SKM-1 (cell line): Measurements from ENCODE around the gene C19orf33.

Experiments
- DNase-seq: peaks from one replicate; lab custom pipeline; 2025; ENCODE audit not compliant: unreplicated experiment; lab: John Stamatoyannopoulos, UW

The C19orf33 gene

GRCh38 chr19:38308006-38308766, 4.1 kb downstream of the C19orf33 start:
- DNase-seq = no peak

GRCh38 chr19:38308926-38309614, 5.0 kb downstream of the C19orf33 start:
- DNase-seq = no peak

- no peak for DNase-seq
Measured at GRCh38 chr19:38309615-38310278, 5.7 kb downstream of the C19orf33 start.

GRCh38 chr19:38310279-38310670, 6.2 kb downstream of the C19orf33 start:
- no peak for DNase-seq

- no peak for DNase-seq
Measured at GRCh38 chr19:38310986-38311385, 6.9 kb downstream of the C19orf33 start.

GRCh38 chr19:38315657-38316476, 11.8 kb downstream of the C19orf33 start, which contains the start of gene YIF1B:
TSS of gene YIF1B (minus strand) at chr19:38315947. CDS start at chr19:38315917, 30 bp downstream.
- peak; percentile 93 for DNase-seq

GRCh38 chr19:38316477-38317067, 12.5 kb downstream of the C19orf33 start:
- no peak for DNase-seq

- peak; percentile 49 for DNase-seq
Measured at GRCh38 chr19:38317104-38317612, 13.1 kb downstream of the C19orf33 start.

- no peak for DNase-seq
Measured at GRCh38 chr19:38318660-38319059, 14.6 kb downstream of the C19orf33 start.

- DNase-seq = no peak
Measured at GRCh38 chr19:38319421-38320258, 15.6 kb downstream of the C19orf33 start, which contains the start of gene KCNK6. TSS of gene KCNK6 (plus strand) at chr19:38319845. CDS start at chr19:38319951, 106 bp downstream.

- DNase-seq = no peak
Measured at GRCh38 chr19:38320969-38321339, 16.9 kb downstream of the C19orf33 start.

GRCh38 chr19:38321646-38322196, 17.7 kb downstream of the C19orf33 start:
- no peak for DNase-seq

- no peak for DNase-seq
Measured at GRCh38 chr19:38323291-38323690, 19.2 kb downstream of the C19orf33 start.

GRCh38 chr19:38324431-38324830, 20.4 kb downstream of the C19orf33 start:
- no peak for DNase-seq

- DNase-seq = no peak
Measured at GRCh38 chr19:38326591-38326990, 22.5 kb downstream of the C19orf33 start.

GRCh38 chr19:38329651-38330050, 25.6 kb downstream of the C19orf33 start:
- no peak for DNase-seq

GRCh38 chr19:38331728-38332127, 27.7 kb downstream of the C19orf33 start:
- no peak for DNase-seq

- DNase-seq = no peak
Measured at GRCh38 chr19:38333245-38333644, 29.2 kb downstream of the C19orf33 start.
